PFSK-1 (cell line): ENCODE measurements around the gene ARSG.

ENCODE experiments used
- FOXP2 ChIP-seq: optimal IDR thresholded peaks from 2 replicates; pipeline ENCODE3; 2011; ENCODE audit warnings: borderline replicate concordance, control low read depth, inconsistent platforms; ENCODE audit not compliant: insufficient read depth; ENCODE audit errors: extremely low read length, extremely low read depth
- POLR2AphosphoS5 ChIP-seq: IDR thresholded peaks from 2 replicates; pipeline ENCODE4 v1.6.1; 2012; ENCODE audit warnings: low read depth, mild to moderate bottlenecking, control low read depth, low read length, moderate library complexity
- REST ChIP-seq, 2 experiments: IDR thresholded peaks; 2 replicates each; pipeline versions ENCODE4 v1.6.1 to v1.8.0; 2011 to 2012; ENCODE audit warnings: low read depth in 2 of 2, low read length in 2 of 2, control low read depth in 1 of 2, inconsistent platforms in 1 of 2, mild to moderate bottlenecking in 1 of 2, moderate library complexity in 1 of 2; ENCODE audit not compliant: insufficient read depth in 1 of 2
- SIN3A ChIP-seq: IDR thresholded peaks from 2 replicates; pipeline ENCODE4 v1.6.1; 2012; ENCODE audit warnings: mild to moderate bottlenecking, low read length, moderate library complexity, borderline replicate concordance; ENCODE audit not compliant: insufficient read depth
- TAF1 ChIP-seq: IDR thresholded peaks from 2 replicates; pipeline ENCODE4 v1.6.1; 2012; ENCODE audit warnings: low read length, control low read depth, borderline replicate concordance; ENCODE audit not compliant: insufficient read depth

Gene ARSG

GRCh38 chr17:68453991-68454665 lies 162.8 kb downstream of the ARSG start:
- TF ChIP-seq REST (IDR thresholded peaks at IDR 0.05; ENCODE audit: insufficient read depth in 1 of 2, low read depth in 2 of 2, low read length in 2 of 2): no peak
- TF ChIP-seq SIN3A: no peak
- TF ChIP-seq FOXP2: no peak
- no peak for TF ChIP-seq TAF1
- TF ChIP-seq POLR2AphosphoS5: no peak

- TF ChIP-seq TAF1 (no peak), REST (IDR thresholded peaks at IDR 0.05; ENCODE audit: insufficient read depth in 1 of 2, low read depth in 2 of 2, low read length in 2 of 2) (no peak), SIN3A (no peak), POLR2AphosphoS5 (no peak), FOXP2 (no peak)
Measured at GRCh38 chr17:68455901-68456338, 164.6 kb downstream of the ARSG start.

- TF ChIP-seq REST (IDR thresholded peaks at IDR 0.05; ENCODE audit: insufficient read depth in 1 of 2, low read depth in 2 of 2, low read length in 2 of 2): no peak
- no peak for TF ChIP-seq SIN3A
- no peak for TF ChIP-seq TAF1
- no peak for TF ChIP-seq FOXP2
- no peak for TF ChIP-seq POLR2AphosphoS5
Measured at GRCh38 chr17:68456339-68457167, 165.3 kb downstream of the ARSG start.

- TF ChIP-seq REST (IDR thresholded peaks at IDR 0.05; ENCODE audit: insufficient read depth in 1 of 2, low read depth in 2 of 2, low read length in 2 of 2): no peak
- TF ChIP-seq SIN3A: no peak
- no peak for TF ChIP-seq TAF1
- TF ChIP-seq POLR2AphosphoS5: no peak
- no peak for TF ChIP-seq FOXP2
Measured at GRCh38 chr17:68457168-68457538, 165.9 kb downstream of the ARSG start, which contains the start of gene WIPI1. WIPI1 (minus strand) TSS chr17:68457496; CDS start chr17:68457421, 75 bp downstream.
